T1000 (cell line): ENCODE data around the gene DNAJC8.

Experiments
- DNase-seq: peaks from one replicate; lab custom pipeline; 2025; ENCODE audit warnings: mixed read lengths; lab: John Stamatoyannopoulos, UW

DNAJC8 gene

DNA sequence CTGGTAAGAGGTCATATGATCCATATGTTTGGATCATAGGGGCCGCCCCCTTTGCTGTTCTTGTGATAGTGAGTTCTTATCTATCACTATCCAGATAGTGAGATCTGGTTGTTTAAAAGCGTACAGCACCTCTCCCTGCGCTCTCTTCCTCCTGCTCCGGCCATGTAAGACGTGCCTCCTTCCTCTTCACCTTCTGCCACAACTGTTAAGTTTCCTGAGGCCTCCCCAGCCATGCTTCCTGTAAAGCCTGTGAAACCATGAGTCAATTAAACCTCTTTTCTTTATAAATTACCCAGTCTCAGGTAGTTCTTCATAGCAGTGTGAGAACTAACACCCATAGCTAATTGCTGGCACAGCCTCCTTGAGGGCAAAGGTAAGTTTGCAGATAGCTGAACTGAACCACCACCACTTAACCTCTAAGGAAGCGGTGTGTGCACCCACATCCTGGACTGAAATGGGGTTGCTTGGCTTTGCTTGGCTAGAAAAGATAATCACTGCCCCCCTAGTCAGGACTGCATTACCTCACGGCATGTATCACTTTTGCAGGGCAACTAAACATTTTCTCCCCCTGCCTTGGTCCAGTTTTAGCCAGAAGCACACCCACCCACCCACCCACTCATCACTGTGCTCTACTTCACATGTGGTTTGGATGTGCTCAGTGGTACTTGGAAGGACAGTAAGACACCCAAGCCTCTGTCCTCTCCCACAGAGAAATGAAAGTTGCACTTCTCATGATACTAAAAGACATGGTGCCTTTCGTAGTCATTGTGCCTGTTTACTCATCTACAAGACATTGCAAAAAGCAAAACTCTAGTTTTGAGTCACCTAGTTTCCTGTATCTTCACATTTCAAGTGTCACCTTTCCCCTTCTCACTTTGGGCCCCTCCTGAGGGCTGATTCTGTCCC lies 33.2 kb downstream of the DNAJC8 start:
- no peak for DNase-seq

DNA sequence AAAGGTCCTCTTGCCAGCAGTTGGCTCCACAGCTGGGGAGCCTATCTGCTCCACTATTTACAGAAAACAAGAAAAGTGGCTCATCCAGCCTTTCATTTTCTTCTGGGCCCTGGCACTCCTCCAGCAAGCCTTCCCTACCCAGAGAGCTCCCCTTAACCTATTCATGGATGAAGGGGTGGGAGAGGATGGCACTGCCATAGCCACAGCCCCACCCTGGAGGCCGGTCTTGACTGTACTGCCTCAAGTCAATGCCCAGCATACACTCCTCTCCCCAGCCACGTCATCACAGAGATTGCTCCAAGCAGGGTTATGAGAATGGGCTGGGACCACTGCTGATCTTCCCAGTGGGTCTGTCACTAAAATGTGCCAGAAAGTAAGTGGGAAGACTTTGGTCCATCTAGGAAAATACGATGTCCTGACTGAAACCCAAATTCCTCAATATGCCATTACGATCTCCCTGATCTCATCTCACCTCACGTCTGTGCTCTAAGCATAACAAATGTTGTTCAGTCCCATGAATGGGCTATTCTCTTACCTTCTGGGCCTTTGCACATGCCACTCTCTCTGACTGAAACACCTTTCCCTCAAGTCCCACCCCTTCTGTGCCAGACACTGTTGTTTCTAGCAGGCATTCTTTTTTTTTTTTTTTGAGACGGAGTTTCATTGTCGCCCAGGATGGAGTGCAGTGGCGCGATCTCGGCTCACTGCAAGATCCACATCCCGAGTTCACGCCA lies 35.0 kb downstream of the DNAJC8 start:
- no peak for DNase-seq

GRCh38 chr1:28196330-28196729 lies 36.5 kb downstream of the DNAJC8 start:
- no peak for DNase-seq

- DNase-seq, result no peak
These were observed 37.0 kb downstream of the DNAJC8 start for GRCh38 chr1:28195780-28196179.

GRCh38 chr1:28194326-28195035 lies 38.3 kb downstream of the DNAJC8 start:
- DNase-seq, result no peak

DNA sequence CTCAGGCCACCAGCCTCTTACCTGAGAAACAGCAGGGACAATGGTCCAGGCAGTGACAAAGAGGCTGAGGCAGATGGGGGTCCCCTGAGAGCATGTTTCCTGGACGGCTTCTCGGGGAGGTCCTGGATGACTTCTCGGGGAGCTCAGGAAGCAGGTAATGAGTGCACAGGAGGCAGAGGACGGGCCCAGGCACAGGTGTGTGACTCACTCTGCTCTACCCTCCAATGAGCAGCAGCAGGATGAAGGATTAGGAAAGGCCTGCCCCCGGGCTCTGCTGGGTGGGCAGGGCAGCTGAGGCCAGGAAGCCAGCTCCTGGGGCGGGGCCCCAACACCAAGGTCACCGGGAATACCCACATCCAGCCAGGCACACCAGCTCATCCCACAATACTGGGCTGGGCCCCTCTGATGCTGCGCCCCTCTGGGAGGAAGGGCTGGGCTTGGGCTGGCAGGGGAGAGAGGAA lies 39.1 kb downstream of the DNAJC8 start:
- DNase-seq, result no peak

DNA sequence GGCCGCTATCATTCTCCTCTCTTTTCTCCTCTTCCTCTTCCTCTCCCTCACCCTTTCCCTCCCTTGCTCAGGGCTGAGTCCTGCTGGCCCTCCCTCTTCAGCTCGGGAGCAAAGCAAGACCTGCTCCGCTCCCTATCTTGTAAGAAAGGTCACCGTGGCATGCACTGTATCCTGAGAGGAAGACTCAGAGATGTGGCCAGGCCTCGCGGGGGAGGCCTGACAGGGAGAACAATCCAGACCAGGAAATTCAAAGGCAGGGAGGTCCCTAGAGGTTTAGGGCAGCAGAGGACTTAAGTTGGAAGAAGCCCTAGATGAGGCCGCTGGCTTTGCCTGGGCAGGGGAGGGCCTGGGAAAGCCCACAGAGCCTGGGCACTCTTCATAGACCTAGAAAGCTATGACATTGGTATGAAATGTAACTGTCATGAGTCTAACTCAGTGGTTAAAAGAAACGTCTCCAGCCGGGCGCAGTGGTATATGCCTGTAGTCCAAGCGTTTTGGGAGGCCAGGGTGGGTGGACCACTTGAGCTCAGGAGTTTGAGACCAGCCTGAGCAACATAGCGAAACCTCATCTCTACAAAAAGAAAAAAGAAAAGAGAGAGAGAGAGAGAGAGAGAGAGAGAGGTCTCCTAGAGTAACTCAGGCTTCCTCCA lies 41.7 kb downstream of the DNAJC8 start:
- no peak for DNase-seq

DNA sequence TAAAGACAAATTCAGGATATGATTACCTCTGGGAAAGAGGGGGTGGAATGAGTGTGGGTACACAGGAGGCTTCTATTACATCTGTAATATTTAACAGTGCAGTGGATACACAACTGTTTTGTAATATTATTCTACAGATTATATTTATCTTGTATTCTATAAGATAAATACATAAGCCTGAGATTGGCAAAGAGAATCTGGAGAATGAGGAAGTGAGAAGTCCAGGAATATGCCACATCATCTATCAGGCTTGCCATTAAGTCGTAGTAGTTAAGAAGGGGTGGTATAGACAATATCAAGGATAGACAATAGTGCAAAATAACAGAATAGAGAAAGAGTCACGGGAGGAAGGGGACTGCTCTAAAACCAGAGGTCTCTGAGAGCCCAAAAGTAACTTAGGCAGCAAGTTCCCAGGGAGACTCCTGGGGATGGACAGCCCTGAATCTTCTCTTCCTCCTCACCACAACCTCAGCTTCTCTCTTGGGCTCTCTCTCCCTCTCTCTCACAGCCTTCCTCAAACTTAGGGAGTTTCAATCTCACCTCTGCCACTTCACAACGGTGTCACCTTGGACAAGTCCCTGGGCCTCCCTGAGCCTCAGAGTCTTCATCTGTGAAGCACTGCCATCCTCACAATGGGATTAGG lies 42.4 kb downstream of the DNAJC8 start:
- no peak for DNase-seq

DNA sequence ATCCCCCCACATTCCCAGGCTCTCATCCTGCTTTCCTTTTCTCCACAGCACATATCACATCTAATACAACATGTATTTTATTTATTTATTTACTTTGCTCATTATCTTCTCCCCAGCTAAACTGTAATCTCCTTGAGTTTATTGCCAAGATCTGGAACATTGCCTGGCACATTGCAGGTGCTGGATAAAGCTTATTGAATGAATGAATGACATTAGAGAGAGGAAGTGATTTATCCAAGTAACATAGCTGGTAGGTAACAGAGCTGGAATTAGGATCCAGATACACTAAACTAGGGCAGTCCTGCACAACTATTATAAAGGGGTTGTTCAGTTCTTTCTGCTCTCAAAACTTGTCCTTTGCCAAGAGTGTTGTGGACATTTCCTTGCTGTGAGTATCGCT lies 47.8 kb downstream of the DNAJC8 start:
- no peak for DNase-seq

DNA sequence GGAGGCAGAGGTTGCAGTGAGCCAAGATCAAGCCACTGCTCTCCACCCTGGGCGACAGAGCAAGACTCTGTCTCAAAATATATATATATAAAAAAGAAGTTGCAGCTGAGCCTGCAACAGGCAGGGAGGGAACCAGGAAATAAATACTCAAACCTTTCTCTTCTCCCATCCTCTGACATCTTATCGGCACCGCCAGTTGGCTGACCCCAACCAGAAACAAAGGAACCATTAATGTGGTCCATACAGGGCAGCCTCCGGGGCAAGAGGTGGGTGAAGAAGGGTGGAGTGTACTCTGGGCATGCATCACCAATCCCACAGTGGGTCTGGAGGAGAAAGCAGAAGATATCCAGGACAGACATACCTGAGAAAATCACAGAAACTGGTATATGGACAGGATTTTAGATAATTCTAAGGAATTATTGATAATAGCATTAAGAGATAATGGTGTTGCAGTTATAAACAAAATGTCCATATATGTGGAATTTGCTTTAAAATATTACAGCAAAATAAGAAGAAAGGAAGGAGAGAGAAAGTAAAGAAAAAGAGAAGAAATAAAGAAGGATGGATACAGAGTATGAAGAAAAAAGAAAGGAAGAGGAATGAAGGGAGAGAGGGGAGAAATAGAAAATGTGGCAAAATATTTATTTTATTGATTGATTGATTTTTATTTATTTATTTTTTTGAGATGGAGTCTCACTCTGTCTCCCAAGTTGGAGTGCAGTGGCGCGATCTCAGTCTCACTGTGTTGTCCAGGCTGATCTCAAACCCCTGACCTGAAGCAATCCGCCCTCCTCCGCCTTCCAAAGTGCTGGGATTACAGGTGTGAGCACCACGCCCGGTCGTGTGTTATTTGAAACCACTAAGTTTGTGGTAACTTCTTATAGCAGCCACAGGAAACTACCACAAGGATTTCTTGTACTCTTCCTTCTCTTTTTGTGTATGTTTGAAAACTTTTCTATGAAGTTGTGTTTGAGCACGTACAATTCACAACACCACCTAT lies 52.2 kb downstream of the DNAJC8 start:
- no peak for DNase-seq

DNA sequence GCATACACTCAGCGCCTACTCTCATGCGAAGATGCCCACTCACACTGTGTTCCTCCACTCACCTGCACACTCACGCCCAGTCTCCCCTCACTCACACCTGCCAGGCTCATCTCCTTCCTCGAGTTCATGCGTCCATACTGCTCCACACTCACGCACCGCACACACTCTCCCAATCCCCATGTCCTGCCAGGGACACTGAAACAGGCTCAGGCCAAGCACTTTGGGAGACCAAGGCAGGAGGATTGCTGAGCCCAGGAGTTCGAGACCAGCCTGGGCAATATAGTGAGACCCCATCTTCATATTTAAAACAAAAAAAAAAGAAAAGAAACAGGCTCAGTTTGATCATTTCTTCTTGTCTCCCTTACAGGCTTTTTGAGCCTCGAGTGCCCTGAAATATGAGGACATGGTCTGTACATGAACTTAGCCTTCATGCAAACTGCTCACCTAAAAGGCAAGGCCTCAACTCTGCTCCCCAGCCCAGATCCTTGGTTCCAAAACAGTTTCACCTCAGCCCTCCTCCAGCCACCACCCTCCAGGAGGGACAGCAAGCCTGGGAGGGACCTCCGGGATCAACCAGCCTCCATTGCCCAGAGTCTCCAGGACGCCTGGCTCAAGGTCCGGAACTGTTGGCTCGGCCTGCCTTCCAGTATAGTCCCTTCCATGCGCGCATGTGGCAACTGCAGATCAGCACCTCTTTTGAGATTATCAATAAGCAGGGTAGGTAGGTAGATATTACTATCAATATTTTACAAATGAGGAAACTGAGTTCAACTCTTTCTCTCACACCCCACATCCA lies 53.9 kb downstream of the DNAJC8 start:
- no peak for DNase-seq

DNA sequence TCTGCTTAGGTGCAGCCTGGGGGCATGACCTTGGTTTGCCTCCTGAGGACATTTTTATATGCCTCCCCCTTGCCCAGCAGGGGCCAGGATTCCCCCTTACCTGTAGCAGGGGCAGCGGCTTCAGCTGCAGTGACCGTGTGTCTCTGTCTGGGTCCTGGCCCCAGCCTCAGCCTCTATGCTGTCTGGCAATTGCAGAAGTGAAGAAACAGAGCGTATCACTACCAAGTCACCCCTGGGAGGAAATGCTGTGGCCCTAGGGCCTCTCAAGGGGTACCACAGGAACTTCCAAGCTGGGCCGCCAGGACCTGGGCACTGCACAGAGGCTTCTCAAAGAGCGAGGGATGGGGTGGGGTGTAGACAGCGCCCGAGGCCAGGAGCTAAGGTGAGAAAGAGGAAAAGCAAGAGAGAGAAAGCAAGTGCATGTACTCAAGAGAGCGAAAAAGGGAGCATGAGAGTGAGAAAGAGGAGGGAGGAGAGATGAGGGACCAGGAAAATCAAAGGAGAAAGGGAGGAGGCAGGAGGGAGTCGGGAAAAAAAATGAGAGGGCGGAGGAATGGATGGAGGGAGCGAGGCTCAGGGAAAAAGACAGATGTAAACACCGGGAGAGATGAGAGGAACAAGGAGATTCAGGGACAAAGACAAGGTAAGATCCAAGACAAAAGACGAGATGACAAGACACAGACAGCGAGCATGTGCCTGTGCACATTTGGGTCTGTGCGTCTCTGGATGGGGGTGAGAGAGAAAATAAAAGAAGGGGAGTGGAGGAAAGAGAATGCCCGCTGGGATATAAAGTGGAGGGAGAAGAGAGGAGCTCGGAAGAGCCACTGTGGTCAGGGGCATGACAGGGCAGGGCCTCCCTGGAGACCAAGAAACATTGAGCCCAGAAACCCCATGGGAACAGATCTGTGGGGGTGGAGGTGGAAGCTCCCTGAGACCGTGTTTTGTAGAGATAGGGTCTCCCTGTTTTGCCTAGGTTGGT lies 56.0 kb downstream of the DNAJC8 start, which contains the start of gene PTAFR:
TSS of gene PTAFR (minus strand) at position 199 of the 979 bp plus-strand sequence. CDS start 25,669 bp downstream, outside the sequence.
- no peak for DNase-seq

GRCh38 chr1:28175955-28176485 lies 56.8 kb downstream of the DNAJC8 start:
- DNase-seq, result no peak

- no peak for DNase-seq
These were observed 58.9 kb downstream of the DNAJC8 start for GRCh38 chr1:28173980-28174297.

GRCh38 chr1:28173151-28173979 lies 59.5 kb downstream of the DNAJC8 start:
- no peak for DNase-seq

DNA sequence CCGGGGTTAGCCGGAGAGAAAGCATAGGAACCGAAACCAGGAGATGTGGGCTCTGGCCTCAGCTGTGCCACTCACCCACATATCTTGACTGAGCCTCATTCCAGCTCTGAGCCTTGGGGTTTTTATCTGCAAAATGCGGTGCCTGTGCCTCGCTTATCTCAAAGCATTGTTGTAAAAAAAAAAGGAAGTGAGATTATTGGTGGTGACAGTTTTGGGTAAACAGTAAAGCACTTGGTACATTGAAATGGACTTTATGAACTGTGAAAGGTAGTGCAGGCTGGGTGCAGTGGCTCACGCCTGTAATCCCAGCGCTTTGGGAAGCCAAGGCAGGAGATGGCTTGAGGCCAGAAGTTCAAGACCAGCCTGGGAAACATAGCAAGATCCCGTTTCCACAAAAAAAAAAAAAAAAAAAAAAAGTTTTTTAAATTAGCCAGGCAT lies 60.1 kb downstream of the DNAJC8 start:
- no peak for DNase-seq

DNA sequence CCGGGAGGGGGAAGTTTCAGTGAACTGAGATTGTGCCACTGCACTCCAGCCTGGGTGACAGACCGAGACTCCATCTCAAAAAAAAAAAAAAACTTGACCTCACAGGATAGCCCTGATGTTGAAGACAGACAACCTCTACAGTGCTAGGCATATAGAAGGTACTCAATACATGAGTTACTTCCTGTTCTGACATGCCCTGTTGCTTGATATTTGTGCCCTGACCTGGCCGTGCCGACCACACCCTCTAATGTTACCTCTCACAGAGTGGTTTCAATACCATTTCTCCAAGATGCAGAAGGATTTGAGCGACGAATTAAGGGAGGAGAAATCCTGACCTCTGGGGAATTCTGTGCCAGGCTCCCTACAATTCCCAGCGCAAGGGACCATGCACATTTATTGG lies 61.6 kb downstream of the DNAJC8 start:
- DNase-seq, result no peak
